Superior temporal gyrus (tissue), 1 donor: Measurements from ENCODE around the gene RAB24.
"Not testable (repeated sequence)": the region's sequence is repeated elsewhere in the genome, so short reads cannot be mapped to it uniquely, and the experiment has no call there.

ENCODE experiments used
- DNase-seq: peaks from one replicate; pipeline ENCODE4 v3.0.0-alpha.2; 2016; ENCODE audit errors: extremely low spot score

The RAB24 gene

DNA sequence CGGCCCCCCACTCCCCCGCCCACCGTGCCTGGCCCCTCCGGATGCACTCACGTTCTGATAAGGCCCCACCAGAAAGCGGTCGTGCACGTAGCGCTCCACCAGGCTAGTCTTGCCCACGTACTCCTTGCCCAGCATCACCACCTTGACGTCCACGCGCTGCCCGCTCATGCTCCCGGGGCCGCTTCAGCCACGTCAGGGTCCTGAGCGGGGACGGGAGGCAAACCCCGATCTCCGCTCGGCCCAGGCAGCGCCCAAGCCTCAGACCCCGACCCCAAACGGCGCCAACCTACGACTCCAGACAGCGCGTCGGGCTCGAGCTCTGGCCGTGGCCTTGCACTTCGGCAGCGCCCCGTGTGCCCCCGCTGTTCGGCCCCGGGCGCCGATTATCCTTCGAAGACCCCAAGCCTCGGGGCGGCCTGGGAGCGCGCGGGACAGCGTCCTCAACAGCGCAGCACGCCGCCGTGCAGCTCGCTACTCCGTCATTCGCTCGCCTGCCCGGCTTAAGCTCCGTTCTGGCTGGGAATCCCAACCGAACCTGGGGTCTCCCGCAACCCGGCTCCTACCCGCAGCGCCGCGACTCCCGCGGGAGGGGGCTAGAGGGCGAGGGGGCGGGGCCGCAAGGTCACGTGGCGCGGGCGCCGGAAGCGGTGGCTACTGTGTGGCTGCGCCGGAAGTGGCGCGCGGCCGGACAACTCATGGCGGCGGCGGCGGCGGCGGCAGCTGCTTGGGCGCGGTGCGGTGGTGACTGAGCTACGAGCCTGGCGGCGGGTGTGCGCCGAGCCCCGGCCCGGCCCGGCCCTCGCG is at the start of gene RAB24, which contains the start of gene PRELID1:
RAB24 (minus strand) TSS at position 599 of the 804 bp plus-strand sequence; CDS start at position 168, 431 bp downstream.
PRELID1 (plus strand) TSS at position 679 of the 804 bp plus-strand sequence. CDS start 187 bp downstream, outside the sequence.
- DNase-seq: peak; percentile 86

DNA sequence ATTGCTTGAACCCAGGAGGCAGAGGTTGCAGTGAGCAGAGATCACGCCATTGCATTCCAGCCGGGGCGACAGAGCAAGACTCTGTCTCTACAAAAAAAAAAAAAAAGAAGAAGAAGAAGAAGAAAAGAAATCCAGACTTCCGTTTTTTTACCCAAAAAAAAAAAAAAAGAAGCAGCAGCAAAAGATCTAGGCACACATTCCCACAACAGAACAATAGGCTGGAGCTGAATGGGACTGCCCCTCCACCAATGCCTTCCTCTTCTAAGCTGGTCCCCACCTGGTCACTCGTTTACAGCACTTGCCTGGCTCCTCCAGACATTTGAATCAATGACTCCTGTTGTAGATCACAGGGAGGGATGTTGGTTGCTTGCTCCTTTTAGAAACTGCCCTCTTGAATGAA is 49.6 kb upstream of the RAB24 start:
- DNase-seq: no peak

DNA sequence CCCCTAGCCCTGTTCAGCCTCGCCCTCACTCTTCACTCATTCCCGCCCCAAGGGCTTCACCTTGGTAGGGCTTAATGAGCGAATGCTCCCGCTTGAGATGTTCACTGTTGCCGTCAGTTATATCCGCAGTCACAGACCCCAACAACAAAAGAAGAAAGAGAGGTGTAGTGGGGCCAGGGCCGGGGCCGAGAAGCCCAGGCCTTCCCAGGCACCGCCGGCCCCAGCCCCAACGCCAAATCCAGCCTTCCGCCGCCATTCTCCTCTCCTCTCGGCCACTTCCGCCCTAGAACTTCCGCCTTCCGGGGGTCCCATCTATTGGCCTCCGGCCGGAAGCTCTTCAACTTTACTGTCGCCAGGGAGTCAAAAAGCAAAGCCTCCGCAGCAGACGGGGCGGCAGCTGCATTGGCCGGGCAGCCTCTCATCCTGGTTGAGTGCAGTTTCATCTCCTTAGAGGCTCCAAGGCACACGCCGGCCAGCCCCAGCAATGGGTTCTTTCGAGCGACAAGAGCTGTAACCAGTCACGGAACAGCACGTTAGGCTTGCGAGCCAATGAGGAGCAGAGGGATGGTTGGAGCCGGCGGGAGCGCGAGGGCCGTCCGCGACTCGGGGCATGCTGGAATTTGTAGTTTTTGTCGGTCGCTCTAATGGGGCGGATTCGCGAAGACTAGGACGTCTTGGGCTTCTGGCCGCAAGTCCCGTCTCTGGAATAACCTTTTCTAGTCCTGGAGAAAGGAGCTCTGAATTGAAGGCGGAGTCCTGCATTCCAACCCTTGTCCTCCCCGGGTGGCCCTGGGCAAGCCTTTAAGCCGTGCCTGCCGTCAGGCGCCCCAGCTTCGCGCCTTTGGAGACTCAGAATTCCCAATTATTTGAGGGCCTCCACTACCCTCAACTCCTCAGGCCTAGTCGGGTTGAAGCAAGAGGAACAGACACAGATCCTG is 48.1 kb upstream of the RAB24 start, which contains the start of gene LMAN2:
LMAN2 (minus strand) TSS at position 277 of the 938 bp plus-strand sequence; CDS start at position 256, 21 bp downstream.
- DNase-seq: peak; percentile 99

DNA sequence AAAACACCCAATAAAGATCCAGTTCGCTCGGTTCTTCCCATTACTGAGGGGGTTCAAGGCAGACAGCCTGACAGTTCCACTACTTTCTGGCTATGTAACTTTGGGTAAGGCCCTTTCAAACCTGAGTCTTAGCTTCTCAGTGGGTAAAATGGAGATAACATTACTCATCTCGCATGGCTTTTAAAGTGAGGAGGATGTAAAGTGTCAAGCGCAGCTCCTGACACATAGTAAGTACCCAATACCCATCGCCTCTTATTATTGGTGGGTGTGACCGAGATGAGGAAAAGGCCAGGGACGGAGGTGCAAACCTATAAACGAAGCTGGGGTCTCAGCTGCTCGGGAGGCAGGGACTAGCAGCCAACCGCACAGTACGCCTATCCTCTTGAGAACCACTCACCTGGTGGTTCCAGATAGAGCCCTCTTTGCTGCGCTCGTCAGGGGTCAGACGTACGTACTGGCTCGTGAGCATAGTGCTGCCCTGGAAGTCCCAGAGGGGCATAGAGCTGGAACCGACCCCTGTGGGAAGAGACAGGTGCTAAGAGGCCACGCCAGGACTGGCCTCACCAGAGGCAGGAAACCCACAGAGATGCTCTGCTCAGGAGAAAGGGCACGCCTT is 47.4 kb upstream of the RAB24 start:
- DNase-seq: no peak

DNA sequence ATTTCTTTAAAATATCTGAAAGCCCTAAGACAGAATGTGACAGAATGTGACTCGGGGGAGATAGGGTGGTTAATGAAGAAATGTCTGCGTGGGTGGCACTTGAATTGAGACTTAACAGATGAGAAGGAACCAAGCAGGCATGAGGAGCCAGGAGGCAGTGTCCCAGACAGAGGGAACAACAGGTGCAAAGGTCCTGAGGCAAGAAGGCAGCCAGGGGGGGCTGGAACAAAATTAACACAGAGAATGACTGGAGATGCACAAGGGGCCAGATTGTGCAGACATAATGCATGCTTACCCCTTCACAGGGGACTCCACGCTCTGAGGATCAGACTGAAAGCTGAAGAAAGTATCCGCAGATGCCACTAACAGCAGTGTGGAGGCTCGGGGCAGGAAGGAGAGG is 46.2 kb upstream of the RAB24 start:
- no peak for DNase-seq

DNA sequence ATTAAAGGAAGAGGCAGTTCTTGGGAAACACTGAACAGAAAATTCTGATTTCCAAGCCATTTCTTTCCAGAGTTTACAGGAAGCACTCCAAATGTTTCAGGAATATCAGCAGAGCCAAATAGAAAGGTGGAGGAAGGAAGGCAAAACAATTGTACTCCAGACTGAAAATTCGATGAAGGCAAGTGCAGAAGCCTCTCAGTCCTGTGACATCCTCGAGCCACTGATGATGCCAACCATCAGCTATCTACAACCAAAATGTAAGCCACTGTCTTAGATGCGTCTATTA is 45.8 kb upstream of the RAB24 start:
- DNase-seq: no peak

DNA sequence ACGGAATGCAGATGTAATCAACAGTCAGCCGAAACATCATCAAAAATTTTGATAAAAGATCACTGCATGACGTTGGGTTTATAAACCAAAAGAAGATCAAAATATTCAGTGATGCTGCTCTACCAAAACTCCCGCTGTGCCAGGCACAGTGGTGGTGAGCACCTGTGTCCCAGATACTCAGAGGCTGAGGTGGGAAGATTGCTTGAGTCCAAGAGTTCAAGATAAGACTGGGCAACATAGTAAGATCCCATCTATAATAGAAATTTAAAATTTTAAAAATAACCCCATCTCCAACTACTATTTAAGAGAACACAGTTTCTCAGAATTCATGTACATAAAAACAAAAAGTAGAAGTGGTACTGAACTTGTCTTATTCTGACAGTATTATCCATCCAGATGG is 44.2 kb upstream of the RAB24 start:
- DNase-seq: no peak

DNA sequence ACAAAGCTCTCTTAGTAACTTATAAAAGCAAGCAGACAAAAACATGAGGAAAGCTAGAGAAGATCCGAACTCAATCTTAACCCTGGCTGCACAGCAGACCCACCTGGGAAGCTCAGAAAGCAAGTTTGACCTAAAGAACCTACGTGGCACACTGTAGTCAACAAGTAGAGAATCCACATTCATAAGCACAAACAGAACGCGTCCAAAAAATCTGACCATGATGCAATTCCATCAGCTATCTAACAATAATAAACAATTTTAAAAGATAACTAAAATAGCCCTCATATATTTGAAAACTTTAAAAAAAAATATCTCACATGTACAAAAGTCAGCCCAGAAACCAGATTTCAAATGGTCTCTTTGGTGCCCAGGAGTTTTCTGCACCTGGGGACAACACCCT is 43.3 kb upstream of the RAB24 start:
- no peak for DNase-seq

DNA sequence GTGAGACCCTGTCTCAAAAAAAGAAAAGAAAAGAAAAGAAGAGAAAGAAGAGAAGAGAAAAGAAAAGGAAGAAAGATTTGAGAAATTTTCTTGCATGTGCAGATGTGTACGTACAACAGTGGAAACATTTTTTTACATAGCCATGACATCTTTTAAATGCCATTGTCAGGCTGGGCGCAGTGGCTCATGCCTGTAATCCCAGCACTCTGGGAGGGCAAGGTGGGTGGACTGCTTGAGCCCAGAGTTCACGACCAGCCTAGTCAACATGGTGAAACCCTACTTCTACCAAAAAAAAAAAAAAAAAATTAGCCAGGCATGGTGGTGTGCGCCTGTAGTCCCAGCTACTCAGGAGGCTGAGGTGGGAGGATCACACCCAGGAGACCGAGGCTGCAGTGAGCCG is 41.4 kb upstream of the RAB24 start:
- no peak for DNase-seq

DNA sequence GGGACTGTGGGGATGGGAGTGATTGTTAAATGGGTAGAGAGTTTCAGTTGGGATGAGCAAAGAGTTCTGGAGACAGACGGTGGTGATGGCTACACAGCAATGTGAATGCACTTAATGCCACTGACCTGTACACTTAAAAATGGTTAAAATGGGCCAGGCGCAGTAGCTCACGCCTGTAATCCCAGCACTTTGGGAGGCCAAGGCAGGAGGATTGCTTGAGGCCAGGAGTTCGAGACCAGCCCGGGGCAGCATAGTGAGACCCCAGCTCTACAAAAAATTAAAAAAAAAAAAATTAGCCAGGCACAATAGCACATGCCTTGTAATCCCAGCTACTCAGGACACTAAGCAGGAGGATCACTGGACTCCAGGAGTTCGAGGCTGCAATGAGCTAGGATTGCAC is 40.3 kb upstream of the RAB24 start:
- DNase-seq: no peak

DNA sequence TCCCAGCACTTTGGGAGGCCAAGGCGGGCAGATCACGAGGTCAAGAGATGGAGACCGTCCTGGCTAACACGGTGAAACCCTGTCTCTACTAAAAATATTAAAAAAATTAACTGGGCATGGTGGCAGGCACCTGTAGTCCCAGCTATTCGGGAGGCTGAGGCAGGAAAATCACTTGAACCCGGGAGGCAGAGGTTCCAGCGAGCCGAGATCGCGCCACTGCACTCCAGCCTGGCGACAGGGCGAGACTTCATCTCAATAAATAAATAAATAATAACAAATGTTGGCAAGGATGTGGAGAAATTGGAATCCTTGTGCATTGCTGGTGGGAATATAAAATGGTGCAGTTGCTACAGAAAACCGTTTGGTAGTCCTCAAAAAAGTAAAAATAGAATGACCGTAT is 39.5 kb upstream of the RAB24 start:
- not testable (repeated sequence) for DNase-seq

DNA sequence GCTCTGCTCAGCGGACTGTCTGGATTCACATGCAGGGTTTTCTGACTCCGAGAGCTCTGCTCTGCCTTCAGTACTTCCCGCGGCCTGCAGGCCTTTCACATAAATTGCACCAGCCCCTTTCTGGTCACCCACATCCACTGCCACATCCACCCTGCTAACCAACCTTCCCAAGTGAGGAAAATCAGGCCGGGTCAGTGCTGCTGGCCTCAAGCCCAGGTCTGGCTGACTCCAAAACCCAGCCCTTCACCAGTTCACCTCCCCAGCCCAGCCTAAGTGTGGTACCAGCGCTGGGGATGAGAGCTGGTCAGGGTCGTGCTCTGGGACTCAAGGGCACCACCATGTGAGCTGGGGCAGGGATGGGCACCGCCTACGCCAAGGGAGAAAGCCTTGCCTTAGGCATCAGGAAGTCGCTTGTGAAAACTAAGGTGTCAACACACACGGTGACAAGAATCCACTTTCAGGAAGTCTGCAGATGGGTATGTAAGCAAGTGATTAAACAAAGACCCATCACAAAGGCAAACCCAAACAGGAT is 35.7 kb upstream of the RAB24 start:
- no peak for DNase-seq

DNA sequence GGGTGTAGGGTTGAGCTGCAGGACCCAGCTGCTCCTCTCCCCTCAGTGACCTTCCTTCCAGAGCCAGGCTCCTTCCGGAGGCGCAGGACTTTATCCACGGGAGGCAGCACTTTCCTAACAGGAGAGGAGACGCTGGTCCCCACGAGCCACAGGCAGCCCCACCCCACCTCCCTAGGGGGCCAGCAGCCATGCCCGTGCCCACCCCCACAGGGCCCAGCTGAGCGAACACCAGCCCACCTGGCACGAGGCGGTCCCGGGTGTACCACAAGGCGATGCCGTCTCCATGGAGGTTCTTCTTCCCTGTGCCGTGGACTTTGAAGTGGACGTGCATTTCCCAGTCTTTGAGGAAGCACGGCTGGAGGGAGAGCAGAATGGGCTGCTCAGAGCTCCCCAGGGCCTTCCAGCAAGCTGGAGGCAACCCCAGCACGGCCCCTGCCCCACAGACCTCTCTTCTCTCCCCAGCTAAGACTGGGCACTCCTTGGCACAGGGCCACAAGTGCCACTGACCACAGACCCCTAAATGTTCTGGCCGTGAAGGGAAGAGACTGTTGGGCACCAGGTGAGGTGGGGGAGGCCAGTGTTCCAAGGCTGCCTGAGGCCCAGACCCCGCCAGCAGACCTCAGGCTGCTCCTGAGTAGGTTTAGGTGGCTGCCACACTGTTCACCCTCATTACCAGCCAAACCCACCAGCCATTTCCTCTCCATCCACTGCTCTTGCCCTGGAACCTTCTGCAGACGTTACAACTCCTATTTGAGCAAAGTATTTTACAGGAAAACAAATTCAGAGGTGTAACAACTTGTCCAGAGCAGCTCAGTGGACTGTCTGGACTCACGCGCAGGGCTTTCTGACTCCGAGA is 35.0 kb upstream of the RAB24 start:
- DNase-seq: no peak

DNA sequence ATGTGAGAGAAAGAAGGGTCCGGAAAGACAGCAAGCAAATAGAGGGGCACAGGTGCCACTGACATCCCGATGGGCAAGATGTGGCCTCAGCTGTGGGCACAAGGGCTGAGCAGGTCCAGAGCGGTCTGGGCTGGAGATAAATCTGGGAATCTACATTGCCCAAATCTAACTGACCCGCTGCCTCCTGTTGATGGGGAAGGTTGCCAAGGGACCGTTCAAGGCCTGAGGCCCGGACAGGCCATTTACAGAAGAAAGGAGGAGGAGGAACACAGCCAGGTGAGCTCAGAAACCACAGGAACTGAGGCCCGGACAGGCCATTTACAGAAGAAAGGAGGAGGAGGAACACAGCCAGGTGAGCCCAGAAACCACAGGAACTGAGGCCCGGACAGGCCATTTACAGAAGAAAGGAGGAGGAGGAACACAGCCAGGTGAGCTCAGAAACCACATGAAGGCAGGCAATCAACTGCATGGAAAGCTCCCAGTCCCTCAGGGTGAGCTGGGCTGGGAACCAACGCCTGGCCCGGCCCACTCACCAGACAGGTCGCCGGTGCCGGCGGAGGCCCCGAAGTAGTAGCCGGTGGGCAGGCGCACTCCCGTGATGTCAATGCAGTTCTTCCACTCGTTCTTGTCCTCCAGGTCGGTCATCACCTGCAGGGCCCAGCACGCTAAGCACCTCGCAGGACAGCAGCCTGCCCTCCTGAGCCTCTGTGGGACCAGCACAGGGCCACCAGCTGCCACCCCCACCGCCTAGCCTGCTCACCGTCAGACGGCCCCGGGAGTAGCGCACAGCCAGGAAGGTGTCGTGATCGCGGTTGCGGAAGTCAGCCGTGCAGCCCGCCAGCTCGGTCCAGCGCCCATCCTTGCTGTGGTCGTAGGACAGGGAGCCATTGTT is 33.3 kb upstream of the RAB24 start:
- DNase-seq: no peak

DNA sequence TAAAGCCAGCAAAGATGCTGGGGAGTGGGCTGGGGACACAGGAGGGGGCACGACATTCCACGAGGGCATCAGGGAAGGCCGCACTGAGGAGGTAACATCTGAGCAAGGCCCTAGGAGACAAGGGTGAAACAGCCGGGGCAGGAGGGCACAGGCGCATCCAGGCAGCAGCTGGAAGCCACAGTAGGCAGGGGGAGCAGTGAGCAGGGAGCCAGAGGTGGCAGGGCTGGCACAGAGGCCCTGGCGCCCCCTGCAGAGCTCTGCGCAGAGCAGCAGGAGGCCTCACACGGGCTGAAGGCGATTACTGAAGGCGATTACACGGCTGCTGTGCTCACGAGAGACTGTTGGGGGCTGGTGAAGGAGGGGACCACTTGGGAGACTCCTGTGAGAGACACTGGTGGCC is 32.6 kb upstream of the RAB24 start:
- no peak for DNase-seq

DNA sequence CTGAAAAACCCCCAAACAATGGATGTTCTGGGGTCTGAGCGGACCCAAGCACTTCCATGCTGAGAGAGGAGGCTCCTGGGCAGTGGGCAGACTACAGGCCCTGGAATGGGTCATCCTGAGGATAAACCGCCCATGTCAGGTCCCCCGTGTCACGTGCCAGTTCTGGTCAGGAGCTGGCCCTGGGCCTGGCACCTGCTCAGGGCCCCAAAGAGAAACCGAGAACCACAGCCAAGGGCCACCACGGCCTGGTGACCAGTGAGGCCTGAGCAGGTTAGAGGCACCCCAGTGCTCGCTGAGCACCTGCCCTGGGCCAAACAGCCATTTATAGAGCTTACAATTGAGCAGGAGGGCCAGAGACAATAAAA is 32.2 kb upstream of the RAB24 start:
- no peak for DNase-seq

DNA sequence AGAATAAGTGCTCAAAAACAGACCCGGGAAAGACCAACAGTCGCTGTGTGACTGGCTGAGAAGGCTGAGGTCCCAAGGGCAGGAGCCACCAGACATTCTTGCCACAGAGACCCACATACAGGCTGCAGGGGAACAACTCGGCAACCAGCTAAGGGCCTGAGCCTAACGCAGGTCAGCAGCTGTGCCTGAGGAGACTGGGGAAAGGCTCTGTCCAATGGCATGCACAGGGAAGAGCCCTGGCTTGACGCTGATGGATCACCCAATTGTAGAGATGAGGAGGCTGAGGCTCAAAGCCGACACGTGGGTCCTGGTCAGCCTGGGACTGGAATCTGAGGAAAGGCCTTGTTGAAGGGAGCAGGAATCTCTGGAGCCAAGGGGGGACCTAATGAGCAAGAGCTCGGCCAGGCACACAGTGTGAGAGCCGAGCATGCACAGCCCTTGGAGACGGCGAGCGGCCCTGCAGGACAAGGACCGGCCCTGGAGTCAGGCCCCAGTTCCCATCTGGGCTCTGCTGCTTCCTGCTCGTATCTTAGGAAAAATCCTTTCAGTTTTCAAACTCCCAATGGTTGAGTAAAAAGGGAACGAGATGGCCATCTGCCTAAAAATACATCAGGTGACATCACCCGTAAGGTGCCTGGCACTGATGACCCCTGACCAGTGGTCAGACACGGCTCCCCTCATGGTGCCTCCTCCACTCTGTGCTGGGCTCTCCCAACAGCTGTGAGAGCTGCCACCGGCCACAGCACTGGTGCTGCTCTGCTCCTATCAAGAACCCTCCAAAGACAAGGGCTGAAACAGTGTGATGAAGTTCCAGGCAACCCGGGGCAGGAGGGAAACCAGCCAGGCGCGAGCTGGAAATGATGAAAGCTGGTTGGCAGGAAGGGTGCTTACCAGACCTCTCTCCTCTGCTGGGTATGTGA is 31.5 kb upstream of the RAB24 start:
- no peak for DNase-seq

DNA sequence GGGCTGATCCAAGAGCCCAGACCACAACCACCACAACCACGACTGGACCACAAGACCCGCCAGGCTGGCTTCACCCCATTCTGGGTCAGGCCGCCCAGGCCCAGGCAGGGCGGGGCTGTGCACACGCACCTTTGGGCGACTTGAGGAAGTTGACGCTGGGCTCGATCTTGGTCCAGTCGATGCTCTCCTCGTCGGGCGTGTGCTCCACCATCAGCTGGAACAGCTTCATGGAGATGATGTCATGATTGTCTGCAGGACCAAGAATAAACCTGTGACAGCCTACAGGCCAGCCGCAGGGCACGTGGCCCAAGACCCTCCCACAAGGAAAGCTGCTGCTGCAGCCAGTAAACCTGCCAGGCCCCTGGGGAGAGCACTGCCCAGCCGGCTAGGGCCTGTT is 30.6 kb upstream of the RAB24 start:
- no peak for DNase-seq
